Activated CD8-positive, alpha-beta memory T cell treated with anti-CD3 and anti-CD28 coated beads for 48 hours (primary cell): ENCODE measurements around the gene ZBTB44.

Experiments used
- DNase-seq, 3 experiments: peaks; one replicate each; pipeline ENCODE4 v3.0.0-alpha.2; 2020; ENCODE audit warnings: low read depth in 2 of 3, low spot score in 2 of 3

The ZBTB44 gene

DNA sequence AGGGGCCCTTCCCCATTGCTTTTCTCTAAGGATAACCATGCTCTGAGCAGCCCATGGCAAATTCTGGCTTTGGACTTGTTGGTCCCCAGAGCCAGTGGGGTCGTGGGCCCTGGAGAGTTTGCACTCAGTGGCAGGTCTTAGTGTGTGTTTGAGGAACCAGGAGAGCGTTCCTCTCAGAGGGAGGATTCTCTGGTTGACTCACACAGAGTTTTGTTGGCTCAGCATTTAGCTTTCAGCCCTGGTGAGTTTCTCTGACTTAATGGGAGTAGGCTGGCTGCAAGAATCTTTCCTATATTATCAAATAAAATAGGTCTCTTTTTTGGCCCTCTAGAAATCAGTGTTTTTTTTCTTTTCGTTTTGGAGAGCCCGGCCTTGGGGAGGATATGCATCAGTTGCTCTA lies 134.2 kb downstream of the ZBTB44 start:
- DNase-seq = no peak

DNA sequence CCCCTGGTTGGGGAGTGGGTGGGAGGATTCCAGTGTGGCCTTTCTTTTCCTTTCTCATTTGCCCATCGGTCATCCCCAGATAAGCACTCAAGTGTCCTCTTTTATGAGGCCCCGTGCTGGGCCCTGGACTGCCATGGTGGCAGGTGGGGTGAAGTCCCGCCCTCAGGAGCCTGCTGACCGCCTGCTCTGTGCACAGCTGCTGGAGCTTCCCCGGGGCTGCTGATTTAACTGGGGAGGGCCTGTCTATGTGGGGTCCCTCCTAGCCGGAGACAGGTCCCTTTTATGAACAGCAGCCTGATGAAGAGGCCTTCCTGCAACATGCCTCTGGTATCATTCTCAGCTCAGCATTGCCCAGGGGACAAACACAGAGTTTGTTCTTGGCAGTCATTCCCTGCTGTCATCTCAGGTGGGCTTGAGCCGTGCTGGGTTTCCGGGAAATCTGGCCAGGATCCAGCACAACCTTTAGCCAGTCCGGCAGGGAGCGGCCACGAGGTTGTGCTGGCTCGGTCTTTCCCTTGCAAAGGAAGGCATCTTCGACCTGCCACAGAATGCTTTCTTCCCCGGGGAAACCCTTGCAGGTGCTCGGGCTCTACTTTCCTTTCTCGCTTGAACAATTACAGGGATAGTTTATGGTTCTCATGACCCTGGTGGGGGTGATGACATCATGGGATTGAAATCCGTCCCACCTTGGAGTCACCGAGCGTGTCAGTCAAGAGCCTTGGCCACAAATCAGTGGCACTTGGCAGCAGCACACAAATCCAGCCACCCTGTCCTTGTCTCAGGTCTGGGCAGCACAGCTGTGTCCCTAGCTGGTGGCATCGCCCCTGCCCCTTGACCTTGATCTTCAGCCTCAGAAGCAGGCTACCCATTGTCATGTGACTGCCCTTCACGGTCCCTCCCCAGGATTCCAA lies 135.1 kb downstream of the ZBTB44 start:
- no peak for DNase-seq

DNA sequence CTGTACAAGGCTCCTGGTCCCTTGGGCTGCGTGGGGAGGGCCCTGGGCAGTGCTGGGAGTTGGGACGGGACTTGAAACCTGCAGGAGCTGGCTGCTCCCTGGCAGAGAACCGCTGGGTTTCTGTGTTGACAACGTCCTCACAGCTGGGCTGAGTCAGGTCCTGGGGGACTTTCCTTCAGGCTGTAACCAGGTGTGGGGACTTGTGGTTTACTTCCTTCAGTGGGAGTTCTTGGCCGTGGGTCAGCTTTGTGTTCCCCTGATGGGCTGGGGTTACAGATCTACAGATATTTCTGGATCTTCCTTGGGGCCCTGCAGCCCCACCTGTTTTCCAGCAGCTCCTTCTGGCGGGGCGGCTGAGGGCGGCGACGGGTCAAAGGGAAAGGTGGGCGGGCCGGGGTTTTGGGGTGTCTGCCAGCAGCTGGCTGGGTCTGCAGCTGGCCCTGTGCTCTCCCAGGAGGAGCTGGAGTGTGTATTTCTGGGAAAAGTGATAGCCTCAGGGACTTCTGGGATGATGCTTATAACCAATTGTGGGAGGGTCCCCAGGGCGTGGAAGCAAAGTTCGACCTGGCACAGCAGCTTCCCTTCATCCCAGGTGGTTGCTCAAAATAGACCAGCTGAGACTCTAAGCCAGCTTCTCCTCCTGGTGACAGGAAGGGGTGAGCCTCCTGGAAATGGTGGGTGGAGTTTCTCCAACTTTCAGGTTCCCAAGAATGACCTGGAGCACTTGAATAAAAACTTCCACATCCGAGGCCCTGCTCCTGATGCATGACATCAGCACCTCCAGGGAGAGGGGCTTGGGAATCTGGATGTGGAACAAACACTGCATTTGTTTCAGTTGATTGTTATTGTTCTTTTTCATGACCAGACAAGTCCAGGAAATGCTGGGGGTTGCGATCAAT lies 136.0 kb downstream of the ZBTB44 start:
- DNase-seq = no peak

DNA sequence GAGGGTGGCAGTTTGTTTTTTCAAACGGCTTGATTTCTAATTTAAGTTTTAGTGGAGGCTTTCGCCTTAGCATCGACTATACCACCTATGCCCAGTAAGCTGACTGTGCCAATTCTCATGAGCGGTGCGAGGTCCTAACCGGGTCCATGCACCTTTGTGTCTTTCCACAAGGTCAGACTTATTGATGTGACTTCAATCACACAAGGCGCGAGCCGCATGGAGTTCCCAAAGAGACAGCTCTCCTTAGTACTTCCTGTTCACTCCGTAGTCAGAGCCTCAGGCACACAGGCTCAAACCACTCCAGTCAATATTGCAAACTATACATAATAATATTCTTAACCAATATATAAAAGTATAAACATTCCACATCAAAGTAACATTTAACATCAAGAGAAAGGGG lies 136.9 kb downstream of the ZBTB44 start:
- no peak for DNase-seq
